Osteocyte (in vitro differentiated cells): ENCODE measurements around the gene NOX4. TPM values are rescaled to one million over a fixed set of nuclear protein-coding genes. Genes with fewer than 3 reads are reported as not detected.

Experiments
- DNase-seq: peaks from one replicate; pipeline ENCODE4 v3.0.0; 2021; ENCODE audit warnings: mixed read lengths; ENCODE audit not compliant: unreplicated experiment; ENCODE audit errors: extremely low spot score
- H3K27ac Mint-ChIP-seq: one replicate; pipeline ENCODE4 v1.8.0; 2021; ENCODE audit warnings: mild to moderate bottlenecking, mixed read lengths; ENCODE audit not compliant: unreplicated experiment
- H3K27me3 Mint-ChIP-seq: one replicate; pipeline ENCODE4 v1.8.0; 2021; ENCODE audit warnings: mixed read lengths; ENCODE audit not compliant: unreplicated experiment
- H3K36me3 Mint-ChIP-seq: one replicate; pipeline ENCODE4 v1.8.0; 2021; ENCODE audit warnings: mixed read lengths; ENCODE audit not compliant: unreplicated experiment
- H3K4me1 Mint-ChIP-seq: one replicate; pipeline ENCODE4 v1.8.0; 2021; ENCODE audit warnings: mixed read lengths; ENCODE audit not compliant: unreplicated experiment
- H3K4me3 Mint-ChIP-seq: one replicate; pipeline ENCODE4 v1.8.0; 2021; ENCODE audit warnings: mild to moderate bottlenecking, moderate library complexity, mixed read lengths; ENCODE audit not compliant: unreplicated experiment
- H3K9me3 Mint-ChIP-seq: one replicate; pipeline ENCODE4 v1.8.0; 2021; ENCODE audit warnings: mixed read lengths; ENCODE audit not compliant: unreplicated experiment
- CTCF ChIP-seq: fragments of 200-600 bp; sonication (generic); IDR thresholded peaks from 2 replicates; pipeline ENCODE4 v1.5.0; 2021; ENCODE audit warnings: antibody characterized with exemption, mild to moderate bottlenecking, moderate library complexity
- long read RNA-seq: library from polyadenylated mRNA; unstranded; transcript quantifications from one replicate; pipeline ENCODE4 v2.0.0, GENCODE V29; 2021
- total RNA-seq: library from RNA; stranded (reverse); gene quantifications from 2 replicates; pipeline ENCODE4 v1.2.1, GENCODE V29; 2021

Gene NOX4
- total RNA-seq: 19.6 and 20.1 TPM in 2 replicates
- long read RNA-seq, transcript NOX4-201 (18 exons, 2,388 nt): major isoform, 29 of 117 reads
- long read RNA-seq, transcript NOX4-215 (17 exons, 2,156 nt): minor isoform, 11 of 117 reads
- long read RNA-seq, partial matches to known transcripts: 23 of 117 reads
- long read RNA-seq, other reads (novel, unspliced or antisense): 52 of 117 reads

DNA sequence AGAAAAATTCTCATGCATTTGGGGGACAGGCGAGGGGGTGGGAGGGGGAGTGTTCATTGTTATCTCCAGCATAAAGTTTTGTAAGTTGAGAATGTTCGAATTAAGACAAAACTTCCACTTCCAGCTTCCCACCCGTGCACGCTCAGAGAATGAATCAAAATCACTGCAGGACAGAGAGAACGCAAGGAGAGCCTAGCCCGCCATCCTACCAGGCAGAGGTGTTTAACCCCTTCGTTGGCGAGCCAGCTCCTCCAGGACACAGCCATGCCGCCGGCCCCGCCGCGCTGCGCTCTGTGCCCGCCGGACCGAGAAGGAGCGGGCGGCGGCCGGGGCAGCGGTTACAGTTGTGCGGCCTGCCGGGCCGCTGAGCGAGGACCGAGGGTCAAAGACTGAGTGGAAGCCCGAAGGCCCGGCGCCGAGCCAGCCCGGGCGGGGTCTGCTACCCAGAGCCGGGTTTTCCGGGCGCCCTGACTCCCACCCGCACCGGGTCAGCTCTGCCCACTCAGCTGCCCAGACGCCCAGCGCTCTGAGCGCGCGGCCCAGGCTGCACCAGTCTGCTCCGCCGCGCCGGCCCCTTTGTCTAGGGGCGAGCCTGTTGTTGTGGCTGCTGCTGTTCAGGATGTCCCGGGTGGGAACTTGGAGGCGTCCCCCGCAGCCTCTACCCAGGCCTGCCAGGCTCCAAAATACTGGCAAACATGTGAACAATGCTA lies at the start of gene NOX4:
Gene NOX4, minus strand, starts transcription at position 395 of the 710 bp plus-strand sequence. Its CDS starts 129 bp downstream, at position 266.
- peak within 1 kb of the TSS; percentile 94 for H3K4me3 Mint-ChIP-seq
- H3K27ac Mint-ChIP-seq: peak within 1 kb of the TSS; percentile 96
- peak; percentile 92 for DNase-seq
- H3K36me3 Mint-ChIP-seq: no peaks in the 10 kb centered on the region
- H3K27me3 Mint-ChIP-seq: no peaks in the 10 kb centered on the region
- no peaks in the 10 kb centered on the region for H3K9me3 Mint-ChIP-seq
- no peak for TF ChIP-seq CTCF
- peaks cover 78% of the 10 kb centered on the region for H3K4me1 Mint-ChIP-seq

- no peaks in the 10 kb centered on the region for H3K9me3 Mint-ChIP-seq
- no peaks in the 10 kb centered on the region for H3K36me3 Mint-ChIP-seq
- no peaks in the 10 kb centered on the region for H3K4me1 Mint-ChIP-seq
- H3K27ac Mint-ChIP-seq: no peak overlapping the region
- TF ChIP-seq CTCF: no peak
- H3K4me3 Mint-ChIP-seq: no peak overlapping the region
- no peak for DNase-seq
- peaks cover 43% of the 10 kb centered on the region for H3K27me3 Mint-ChIP-seq
Measured at GRCh38 chr11:89540826-89541225, 49.7 kb upstream of the NOX4 start.

GRCh38 chr11:89537936-89538335 lies 46.8 kb upstream of the NOX4 start:
- Mint-ChIP-seq H3K4me1 (no peaks in the 10 kb centered on the region), H3K4me3 (no peak overlapping the region), H3K27me3 (peaks cover 20% of the 10 kb centered on the region), H3K9me3 (no peaks in the 10 kb centered on the region), H3K27ac (no peak overlapping the region), H3K36me3 (no peaks in the 10 kb centered on the region)
- no peak for DNase-seq
- no peak for TF ChIP-seq CTCF

DNA sequence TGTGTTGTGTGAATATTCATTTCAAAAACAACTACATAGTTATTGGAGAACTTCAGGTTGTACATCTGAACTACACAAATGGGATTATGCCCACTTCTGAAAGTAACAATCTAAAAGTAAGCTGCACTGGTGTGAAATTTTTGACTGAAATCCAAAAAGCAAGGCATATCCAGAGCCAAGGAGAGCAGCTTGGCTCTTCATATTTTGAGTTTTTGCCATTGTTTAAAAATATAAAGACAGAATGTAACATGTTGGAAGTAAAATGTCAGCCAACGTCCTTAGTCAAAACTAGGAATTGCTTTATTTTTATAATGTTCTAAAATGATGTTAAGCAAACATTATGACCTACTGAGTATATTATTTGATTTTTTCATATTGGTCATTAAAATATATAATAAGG lies 45.8 kb upstream of the NOX4 start:
- DNase-seq: no peak
- Mint-ChIP-seq H3K27me3 (peaks cover 14% of the 10 kb centered on the region), H3K4me3 (no peak overlapping the region), H3K4me1 (no peaks in the 10 kb centered on the region), H3K9me3 (no peaks in the 10 kb centered on the region), H3K36me3 (no peaks in the 10 kb centered on the region), H3K27ac (no peak overlapping the region)
- no peak for TF ChIP-seq CTCF

GRCh38 chr11:89535221-89535620 lies 44.0 kb upstream of the NOX4 start:
- no peak for DNase-seq
- Mint-ChIP-seq H3K27ac (no peak overlapping the region), H3K36me3 (no peaks in the 10 kb centered on the region), H3K4me3 (no peak overlapping the region), H3K4me1 (no peaks in the 10 kb centered on the region), H3K27me3 (peaks cover 11% of the 10 kb centered on the region), H3K9me3 (no peaks in the 10 kb centered on the region)
- TF ChIP-seq CTCF: no peak
